A549 (cell line): ENCODE data around the gene AFF3.

Source experiments
- BHLHE40 ChIP-seq: IDR thresholded peaks from 2 replicates; pipeline ENCODE4 v1.6.1; 2012; ENCODE audit warnings: low read depth, low read length, inconsistent platforms
- CTCF ChIP-seq: fragments of >200 bp; sonication (Bioruptor Twin); formaldehyde crosslinking; IDR thresholded peaks from 3 replicates; pipeline ENCODE4 v1.5.1; 2016
- E2F6 ChIP-seq: IDR thresholded peaks from 2 replicates; pipeline ENCODE4 v1.6.1; 2012; ENCODE audit warnings: low read depth, borderline replicate concordance
- EP300 ChIP-seq, 2 experiments: fragments of >200 bp; sonication (Bioruptor Twin); formaldehyde crosslinking; IDR thresholded peaks; 2 replicates in 1 of 2; 3 replicates in 1 of 2; pipeline ENCODE4 v1.6.1; 2016 to 2017
- HOXA7 ChIP-seq: fragments of 250-450 bp; sonication (Bioruptor Pico); IDR thresholded peaks from 2 replicates; pipeline ENCODE4 v1.5.0; 2020; ENCODE audit warnings: mild to moderate bottlenecking, moderate library complexity
- JUNB ChIP-seq: fragments of >200 bp; sonication (Bioruptor Twin); formaldehyde crosslinking; IDR thresholded peaks from 2 replicates; pipeline ENCODE4 v1.6.1; 2016
- POLR2A ChIP-seq: IDR thresholded peaks from 2 replicates; pipeline ENCODE4 v1.6.1; 2012; ENCODE audit warnings: mild to moderate bottlenecking, low read length
- REST ChIP-seq: fragments of 200-600 bp; sonication (generic); IDR thresholded peaks from 2 replicates; pipeline ENCODE4 v1.6.1; 2016; ENCODE audit warnings: antibody characterized with exemption, mild to moderate bottlenecking, moderate library complexity
- SREBF2 ChIP-seq: fragments of 450-650 bp; IDR thresholded peaks from 2 replicates; pipeline ENCODE4 v1.6.1; 2014; ENCODE audit warnings: mild to moderate bottlenecking, moderate library complexity
- USF2 ChIP-seq: fragments of 450-650 bp; IDR thresholded peaks from 2 replicates; pipeline ENCODE4 v1.6.1; 2014; ENCODE audit warnings: antibody characterized with exemption
- ZFP36 ChIP-seq: fragments of 450-650 bp; IDR thresholded peaks from 2 replicates; pipeline ENCODE4 v1.6.1; 2014; ENCODE audit warnings: borderline replicate concordance; ENCODE audit not compliant: partially characterized antibody

- no peak for TF ChIP-seq EP300 (IDR thresholded peaks at IDR 0.05)
- TF ChIP-seq POLR2A = no peak
- no peak for TF ChIP-seq REST
- no peak for TF ChIP-seq CTCF
- TF ChIP-seq E2F6 = no peak
- no peak for TF ChIP-seq SREBF2
- TF ChIP-seq USF2 = no peak
- TF ChIP-seq ZFP36 = no peak
- TF ChIP-seq JUNB = no peak
- TF ChIP-seq BHLHE40 = no peak
- TF ChIP-seq HOXA7 (CRISPR knock-in tag) = no peak
Observed at GRCh38 chr2:99981840-99982239, 160.6 kb downstream of the AFF3 start.
